HG02852 (cell line): ENCODE measurements around the gene HS6ST3.

ENCODE experiments used
- ATAC-seq: cut with Tn5 transposase; IDR thresholded peaks from one replicate; pipeline ENCODE4 v1.9.1; 2021; ENCODE audit warnings: mild to moderate bottlenecking, moderate library complexity; ENCODE audit not compliant: unreplicated experiment

The HS6ST3 gene

DNA sequence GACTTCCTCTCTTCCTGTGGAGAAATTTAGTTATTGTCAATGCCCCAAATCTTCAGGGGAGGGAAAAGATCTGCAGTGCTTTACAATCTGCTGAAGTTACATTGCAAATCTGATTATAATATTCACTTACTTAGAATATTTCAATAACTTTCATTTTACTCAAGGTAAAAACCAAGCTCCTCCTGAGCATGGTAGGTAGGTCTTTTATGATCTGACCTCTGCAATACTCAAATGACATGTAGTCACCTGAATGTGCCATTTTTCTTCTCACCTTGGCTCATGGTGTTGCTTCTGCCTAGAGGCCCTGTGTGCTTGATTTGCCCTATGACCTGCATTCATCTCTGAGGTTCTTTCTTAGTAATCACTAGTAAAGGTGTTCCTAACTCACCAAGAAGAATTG, 331.4 kb downstream of the HS6ST3 start:
- ATAC-seq = no peak

DNA sequence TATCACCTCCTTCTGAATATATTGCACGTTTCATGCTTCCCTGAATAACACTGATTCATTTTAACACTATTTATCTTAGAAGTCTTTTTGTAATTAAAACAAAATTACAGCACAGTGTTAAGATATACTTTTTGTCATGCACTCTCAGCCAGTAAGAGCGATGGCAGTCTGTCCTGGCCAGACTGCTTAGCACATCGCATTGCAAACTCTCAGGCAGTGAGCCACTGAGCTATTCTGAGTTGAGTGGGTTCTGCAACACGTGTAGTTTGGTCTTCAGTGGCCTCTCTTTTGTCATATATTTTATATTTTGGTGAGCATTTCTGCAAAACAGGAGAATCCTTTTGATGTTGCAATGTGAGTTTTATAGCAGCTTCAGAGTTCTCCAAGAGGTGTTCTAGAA, 332.1 kb downstream of the HS6ST3 start:
- ATAC-seq = no peak

DNA sequence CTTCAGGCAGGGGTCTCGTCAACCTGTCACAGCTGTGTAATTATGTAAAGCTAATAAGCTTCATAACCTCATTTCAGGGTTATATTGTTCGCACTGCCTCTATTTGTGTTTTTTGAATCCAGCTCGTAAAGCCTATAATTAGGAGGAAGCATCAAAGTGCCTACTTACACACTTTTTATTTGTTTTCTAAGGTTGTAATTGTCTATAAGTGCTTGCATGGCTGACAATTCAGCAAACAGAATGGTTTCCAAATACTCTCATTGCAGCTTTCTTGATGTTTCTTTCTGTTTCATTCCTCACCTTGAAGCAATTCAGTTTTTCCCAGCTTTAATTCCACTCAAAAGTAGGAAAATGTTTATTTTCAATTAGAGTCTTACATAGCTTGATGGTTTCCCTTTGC, 336.3 kb downstream of the HS6ST3 start:
- ATAC-seq = no peak

DNA sequence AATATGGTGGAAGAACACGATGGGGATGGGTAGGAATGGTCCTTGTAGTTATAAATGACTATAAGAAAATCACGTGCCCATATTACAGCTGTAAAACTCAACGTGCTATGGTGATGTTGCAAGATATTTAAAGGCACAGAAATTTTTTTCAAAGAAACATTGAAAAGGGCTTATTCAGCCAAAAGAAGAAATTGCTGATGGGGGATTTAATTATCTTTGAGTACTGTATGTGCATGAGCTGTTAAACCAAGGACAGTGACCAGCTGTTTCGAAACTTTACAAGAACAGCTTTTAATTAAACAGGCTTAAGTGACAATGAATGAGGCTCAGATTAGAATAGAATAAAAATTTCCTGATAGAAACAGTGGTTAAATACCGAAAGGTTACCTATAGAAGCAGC, 339.0 kb downstream of the HS6ST3 start:
- ATAC-seq = no peak

DNA sequence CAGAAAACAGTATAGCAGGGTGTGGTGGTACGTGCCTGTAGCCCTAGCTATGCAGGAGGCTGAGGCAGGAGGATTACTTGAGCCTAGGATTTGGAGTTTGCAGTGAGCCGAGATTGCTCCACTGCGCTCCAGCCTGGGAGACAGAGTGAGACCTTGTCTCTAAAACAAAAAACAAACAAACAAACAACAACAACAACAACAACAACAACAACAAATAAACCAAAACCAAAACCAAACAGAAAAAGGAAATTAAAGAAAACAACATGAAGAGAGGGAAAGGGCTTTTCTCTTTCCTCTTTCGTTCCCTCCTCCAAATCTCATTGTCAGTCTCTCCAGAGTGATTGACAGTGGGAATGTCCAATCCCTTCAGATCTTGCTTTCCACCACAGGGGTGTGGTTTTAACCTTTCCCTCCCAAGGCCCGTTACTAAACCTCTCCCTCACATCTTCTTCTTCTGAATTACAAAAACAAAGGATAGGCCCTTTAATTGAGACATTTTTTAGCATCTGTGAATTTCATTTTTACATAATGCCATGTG, 341.2 kb downstream of the HS6ST3 start:
- ATAC-seq = no peak

DNA sequence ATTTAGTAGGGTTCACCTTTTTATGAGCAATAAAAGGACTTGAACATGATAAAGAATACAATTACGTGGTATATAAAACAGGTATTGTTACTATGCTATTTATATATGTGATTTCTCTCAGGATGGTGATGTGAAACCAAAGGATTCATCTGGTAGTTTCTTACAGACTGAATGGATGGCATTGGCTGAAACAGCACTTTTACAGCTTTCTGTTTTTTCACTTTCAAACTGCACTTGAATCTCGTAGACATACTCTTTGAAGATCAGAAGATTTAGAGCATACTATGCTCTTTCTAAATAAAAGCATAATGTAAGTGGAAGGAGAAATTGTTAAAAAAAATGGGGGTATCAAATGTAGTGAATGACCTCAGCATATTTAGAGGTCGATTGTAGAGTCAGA, 354.8 kb downstream of the HS6ST3 start:
- no peak for ATAC-seq

DNA sequence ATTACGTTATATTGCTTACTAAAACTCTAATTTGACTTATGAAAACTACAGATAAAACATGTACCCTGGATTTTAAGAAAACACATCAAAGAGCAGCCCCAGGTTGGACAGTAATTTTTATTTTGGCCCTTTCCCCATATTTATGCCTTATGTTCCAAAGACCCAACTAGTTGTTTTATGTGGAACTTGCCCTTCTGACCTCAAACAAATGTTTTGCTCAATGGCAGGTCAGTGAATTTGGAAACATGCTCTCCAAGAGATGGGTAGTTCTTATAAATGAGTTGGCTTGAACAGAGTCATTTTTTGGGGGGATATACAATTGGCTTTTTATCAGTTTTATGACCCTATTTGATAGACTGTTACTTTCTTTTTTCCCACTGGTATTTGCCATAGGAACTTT, 360.0 kb downstream of the HS6ST3 start:
- ATAC-seq = no peak

DNA sequence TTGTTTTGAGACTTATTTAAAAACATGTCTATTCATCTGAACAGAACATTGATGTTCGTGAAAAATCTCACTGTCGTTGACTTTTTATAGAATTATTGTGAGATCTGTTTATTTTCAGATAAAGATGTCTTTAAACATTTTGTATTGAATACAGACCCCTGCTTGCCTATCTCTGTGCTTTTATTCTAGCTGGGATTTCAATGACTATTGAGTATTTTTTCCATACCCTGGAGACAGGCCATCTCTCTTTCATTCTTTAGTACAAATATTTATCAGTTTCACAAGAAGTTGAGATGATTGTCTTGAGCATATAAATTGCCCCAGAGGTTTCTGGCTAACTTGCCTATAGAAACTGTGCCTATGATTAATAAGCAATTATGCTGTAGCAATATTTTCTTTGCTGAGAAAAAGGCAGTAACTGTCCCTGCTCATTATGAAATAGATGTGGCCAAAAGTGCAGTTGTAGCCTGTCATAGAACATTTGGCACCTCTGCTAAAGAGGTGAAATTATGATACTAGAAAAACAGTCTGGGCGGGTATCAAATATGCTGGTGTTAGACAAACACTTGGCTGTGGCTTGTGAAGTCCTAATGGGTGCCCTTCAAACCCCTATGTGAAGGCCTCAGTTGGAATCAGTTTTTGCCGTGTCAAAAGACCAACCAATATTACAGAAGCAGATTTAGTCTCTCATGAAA, 360.6 kb downstream of the HS6ST3 start:
- ATAC-seq = no peak

DNA sequence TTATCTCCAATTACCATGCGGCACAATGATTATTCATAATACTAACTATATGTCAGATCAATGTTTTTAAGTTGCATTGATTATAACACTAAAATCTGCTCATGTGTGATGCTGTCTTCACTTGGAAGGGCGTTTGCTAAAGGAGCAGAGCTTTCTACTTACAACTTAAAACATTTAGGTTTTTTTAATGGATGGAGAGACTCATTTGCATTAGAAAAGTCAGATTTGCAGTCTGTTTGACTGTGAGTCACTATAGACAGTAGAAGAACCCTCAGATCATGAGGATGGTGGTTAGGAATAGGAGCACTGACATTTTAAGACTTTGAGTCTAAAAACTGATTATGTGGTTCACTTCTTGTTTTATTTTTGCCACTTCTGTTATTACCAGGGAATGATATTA, 364.6 kb downstream of the HS6ST3 start:
- ATAC-seq = no peak

DNA sequence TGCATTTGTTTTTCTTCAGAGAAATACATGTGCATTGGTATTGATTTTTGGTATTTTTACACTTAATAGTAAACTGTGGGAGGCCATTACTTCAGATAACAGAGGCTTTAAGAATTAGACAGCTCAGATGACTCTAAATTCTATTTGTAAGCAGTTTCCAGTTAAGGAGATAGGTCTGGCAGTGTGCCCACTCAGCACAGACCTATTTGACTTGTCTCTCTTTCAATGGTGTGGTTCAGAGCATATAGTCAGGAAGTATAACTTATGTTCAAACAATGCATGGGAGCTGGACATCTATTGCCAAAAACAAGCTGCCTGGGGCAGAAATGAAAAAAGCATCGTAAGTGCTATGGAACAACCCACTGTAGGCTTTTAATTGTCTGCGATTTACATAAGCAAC, 370.7 kb downstream of the HS6ST3 start:
- ATAC-seq = no peak

DNA sequence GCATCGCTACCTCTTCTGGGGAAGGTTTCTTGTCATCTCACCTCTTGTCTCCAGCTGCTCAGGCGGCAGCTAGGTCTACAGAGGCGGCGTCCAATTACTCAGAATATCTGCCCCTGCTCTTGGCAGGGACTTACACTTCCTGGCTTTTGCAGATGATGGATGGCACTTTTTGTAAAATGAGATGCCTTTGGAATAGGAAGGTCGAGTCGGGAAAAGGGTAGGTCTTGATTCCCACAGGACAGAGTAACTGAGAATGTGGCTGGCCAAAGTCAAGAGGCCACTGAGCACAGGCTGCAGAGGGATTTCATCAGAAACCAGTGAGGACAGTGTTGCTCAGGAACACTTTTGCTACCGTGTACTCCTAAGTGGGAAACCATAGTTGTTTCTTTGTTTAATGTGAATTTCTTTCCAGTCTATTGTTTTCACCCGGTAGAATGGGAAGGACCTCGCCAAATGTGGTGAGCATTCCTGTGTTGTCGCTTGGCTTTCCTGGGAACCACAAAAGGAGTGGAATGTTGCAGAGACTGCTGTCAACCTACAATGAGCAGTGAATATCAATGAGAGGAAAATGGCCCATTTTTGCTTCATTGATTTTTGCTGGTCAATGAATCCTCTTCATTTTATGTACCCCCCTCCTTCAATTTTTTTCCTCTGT, 383.7 kb downstream of the HS6ST3 start:
- ATAC-seq = no peak

DNA sequence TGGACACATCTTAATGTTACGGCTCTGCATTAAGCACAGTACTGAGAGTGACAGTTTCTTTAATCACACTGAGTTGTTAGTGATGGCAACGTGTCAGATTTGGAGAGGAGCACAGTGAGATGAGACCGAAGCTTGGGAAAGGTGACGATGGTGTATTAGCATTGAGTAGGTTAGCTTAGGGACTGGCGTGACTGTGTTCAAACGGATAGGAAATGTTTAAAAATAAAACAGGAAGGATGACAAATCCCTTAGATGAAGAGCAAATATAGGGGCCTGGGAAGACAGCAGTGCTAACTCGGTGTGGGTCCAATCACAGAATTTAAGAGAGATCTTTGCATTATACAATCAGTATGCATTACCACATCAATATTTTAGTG, 384.3 kb downstream of the HS6ST3 start:
- no peak for ATAC-seq

DNA sequence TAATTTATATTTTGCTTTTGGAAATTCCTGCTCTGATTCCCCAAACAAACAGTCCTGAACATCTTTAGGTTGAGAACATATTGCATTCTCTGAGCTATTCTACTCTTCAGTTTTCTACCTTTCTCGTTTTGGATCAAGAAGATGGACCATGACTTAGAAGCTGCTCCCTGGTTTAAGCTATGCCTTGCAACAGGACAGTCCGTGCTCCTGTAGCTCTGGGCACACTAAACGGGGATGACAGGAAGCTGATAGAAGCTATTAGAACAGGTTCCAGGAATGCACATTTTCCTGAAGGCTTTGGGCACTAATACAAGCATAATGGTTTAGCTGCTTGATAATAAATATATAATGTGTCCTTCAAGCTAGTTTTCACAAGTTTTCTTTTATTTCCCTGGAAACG, 385.2 kb downstream of the HS6ST3 start:
- ATAC-seq = no peak

DNA sequence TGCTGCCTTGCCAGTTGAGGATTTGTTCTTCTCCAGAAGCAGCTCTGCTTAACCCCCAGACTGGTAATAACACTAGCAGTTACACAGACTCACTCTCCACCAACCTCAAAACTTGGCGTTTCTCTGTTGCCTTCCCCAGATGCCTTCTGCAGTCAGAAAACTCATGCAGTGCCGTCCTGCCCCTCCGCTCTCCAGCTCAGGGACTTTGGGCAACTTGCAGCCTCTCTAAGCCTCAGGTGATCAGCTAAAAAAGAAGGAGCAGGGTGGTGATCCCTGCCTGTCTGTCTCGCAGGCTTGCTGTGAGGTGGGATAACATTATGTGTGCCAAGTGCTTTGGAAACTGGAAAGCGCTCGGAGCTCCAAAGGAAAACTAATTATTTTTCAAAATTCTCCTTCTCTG, 391.6 kb downstream of the HS6ST3 start:
- ATAC-seq = no peak

DNA sequence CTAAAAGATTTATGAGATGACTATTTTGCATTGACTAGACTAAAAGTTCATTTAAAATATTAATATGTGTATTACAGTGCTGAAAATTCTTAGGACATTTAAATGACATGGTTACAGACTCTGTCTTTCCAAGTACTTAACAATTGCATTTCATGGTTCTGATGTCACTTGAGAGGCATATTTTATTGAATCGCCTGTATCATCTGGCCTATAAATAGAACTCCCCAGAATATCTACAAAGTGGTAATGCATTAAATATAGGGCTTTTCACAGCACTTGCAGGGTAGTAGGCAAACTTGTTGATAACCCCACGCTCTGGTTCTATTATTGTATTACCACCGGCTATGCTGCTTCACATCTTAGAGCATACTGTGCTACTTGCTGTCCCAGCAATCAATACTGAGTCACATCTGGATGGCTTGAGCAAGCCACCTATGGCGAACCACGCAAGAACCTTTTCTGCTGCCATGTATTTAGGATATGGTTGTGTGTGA, 400.6 kb downstream of the HS6ST3 start:
- no peak for ATAC-seq

DNA sequence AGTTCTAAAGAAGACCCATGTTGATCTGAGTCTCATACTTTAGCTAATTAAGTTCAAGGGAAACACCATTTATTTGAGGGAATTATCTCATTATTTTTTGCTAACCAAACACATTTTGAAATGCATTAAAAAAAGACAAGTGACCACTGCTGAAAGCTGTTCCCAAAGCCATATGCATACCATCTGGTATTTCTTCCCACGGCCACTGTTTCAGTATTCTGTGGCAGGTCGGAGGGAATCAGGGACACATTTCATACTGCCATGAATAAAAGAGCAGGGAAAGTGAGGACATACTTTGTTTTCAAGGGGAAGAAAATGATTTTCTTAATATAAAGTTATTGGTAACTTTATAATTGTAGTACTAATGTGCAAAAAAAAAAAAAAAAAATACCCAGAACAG, 401.2 kb downstream of the HS6ST3 start:
- no peak for ATAC-seq

DNA sequence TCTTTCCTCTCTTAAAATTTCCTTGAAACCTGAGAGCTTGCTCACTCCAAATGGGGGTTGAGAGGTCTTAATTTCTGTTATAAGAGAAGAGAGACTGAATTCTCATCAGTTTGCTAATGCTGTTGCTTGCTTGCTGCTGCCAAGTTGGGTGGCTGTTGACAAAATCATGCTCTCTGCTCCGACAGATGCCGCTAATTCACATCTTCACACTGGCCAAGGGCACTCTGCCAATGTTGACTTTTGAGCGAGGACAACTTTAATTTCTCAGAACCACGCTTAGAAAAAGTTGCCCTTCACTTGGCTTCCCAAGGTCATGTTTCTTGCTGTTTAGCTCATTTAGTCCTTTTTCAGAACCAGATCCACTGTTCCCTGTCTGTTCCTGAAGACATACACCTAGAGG, 402.9 kb downstream of the HS6ST3 start:
- no peak for ATAC-seq

DNA sequence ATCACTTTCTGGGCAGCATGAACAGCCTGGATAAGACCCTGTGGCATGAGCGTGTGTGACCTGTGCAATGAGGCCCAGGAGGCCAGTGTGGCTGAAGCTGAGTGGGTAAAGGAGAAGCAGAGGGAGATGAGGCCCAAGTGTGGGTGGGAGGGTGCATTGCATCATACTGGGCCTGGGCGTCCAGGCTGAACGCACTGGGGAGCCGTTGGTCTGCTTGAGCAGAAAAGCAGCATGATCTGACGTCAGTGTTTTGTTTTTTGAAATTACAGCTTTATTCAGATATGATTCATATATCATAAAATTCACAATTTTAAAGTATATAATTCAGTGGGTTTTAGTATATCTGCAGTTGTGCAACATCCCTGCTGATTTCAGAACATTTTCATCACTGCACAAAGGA, 409.7 kb downstream of the HS6ST3 start:
- no peak for ATAC-seq

DNA sequence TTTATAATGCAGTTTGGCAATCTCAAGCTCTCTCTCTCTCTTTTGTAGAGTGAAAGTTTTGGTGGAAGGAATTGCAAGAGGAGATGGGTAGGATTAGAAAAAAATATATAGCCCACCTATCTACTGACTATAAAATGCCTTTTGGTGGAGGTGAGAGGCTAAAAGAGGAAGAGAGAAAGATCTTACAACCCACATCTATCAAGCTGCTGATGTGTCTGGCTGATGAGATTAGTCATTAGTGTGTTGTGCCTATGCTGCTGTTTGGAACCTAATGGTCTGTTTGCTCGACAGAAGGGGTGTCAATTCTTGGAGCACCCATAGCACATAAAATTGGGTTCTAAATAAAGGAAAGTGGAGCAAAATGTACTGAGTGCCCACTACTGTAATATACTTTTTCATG, 411.0 kb downstream of the HS6ST3 start:
- ATAC-seq = peak; percentile 64

DNA sequence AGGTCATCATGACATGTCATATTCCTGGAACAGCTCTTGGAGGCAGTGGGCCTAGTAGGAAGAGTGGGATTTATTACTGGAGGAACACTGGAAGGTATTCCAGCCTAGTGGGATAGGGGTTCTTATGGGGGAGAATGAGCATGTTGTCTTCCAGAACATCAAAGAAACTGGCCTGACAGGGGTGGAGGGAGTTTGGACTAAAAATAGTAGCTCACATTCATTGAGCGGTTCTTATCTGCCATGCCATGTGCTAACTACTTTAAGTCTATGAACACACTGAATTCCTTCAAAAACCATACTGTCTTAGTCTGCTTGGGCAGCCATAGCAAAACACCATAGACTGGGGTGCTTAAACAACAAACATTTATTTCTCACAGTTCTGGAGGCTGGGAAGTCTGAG, 413.6 kb downstream of the HS6ST3 start:
- no peak for ATAC-seq

DNA sequence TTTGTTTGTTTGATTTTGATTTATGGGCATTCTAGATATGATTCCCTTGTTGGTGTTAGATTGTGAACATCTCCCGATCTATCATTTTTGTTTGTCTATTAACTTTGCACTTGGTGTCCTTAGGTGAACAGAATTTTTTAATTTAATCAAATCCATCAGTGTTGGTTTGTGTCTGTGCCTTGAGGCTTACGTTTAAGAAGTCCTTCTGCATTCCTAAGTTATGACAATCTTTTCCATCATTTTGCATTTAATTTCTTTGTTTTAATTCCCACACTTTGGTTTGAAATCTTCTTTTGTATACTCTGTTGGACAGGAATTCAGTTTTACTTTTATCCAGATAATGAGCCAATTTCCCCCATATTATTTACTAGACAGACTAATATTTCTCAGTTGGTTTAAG, 421.7 kb downstream of the HS6ST3 start:
- no peak for ATAC-seq

DNA sequence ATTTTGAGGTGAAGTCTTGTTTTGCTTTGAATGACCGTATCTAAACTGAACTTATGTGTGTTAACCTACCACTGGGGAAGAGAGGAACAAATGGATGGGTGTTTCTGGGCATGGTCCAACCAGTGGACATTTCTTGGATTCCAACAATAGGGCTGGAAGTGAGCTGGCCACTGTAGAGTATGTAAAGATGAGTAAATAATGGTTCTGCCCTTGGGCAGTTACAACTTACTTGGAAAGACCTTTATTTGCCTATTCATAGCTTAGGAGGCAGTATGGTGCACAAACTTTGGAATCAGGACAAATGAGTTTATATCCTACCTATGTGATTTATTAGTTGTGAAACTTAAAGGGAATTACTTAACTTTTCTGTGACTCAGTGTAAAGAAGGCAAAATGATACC, 429.5 kb downstream of the HS6ST3 start:
- ATAC-seq = no peak
